HepG2 (cell line): ENCODE data around the gene PLA2G4B. TPM values are rescaled to one million over a fixed set of nuclear protein-coding genes. Genes with fewer than 3 reads are reported as not detected.

ENCODE experiments used
- CBX5 ChIP-seq: sonication (generic); formaldehyde crosslinking; IDR thresholded peaks from 2 replicates; pipeline ENCODE4 v1.4.0; 2020; ENCODE audit warnings: missing genetic modification reagents, borderline replicate concordance
- HBP1 ChIP-seq: IDR thresholded peaks from 2 replicates; pipeline ENCODE4 v1.6.1; 2016; ENCODE audit warnings: low read depth, control low read depth
- HNF4A ChIP-seq: sonication (generic); formaldehyde crosslinking; IDR thresholded peaks from 2 replicates; pipeline ENCODE4 v1.4.0; 2020; ENCODE audit warnings: missing genetic modification reagents
- MTA1 ChIP-seq: sonication (generic); formaldehyde crosslinking; IDR thresholded peaks from 2 replicates; pipeline ENCODE4 v1.4.0; 2020; ENCODE audit warnings: missing genetic modification reagents, mild to moderate bottlenecking, borderline replicate concordance
- MYC ChIP-seq: sonication (generic); formaldehyde crosslinking; IDR thresholded peaks from 2 replicates; pipeline ENCODE4 v1.9.0; 2021; ENCODE audit warnings: missing genetic modification reagents, borderline replicate concordance
- NR2F1 ChIP-seq, 2 experiments: fragments of 450-650 bp in 1 of 2; formaldehyde crosslinking in 1 of 2; IDR thresholded peaks; 2 replicates each; pipeline versions ENCODE4 v1.5.0 to v1.6.1; 2016 to 2020; ENCODE audit warnings: mild to moderate bottlenecking in 1 of 2, missing compliant biosample characterization in 1 of 2, missing genetic modification reagents in 1 of 2, moderate library complexity in 1 of 2
- PATZ1 ChIP-seq: sonication (generic); formaldehyde crosslinking; IDR thresholded peaks from 2 replicates; pipeline ENCODE4 v1.4.0; 2020; ENCODE audit warnings: missing genetic modification reagents
- PBX2 ChIP-seq: IDR thresholded peaks from 2 replicates; pipeline ENCODE4 v1.6.1; 2016; ENCODE audit warnings: control low read depth
- PRDM15 ChIP-seq: sonication (generic); formaldehyde crosslinking; IDR thresholded peaks from 2 replicates; pipeline ENCODE4 v1.4.0; 2020; ENCODE audit warnings: missing genetic modification reagents
- PTBP1 ChIP-seq: fragments of 200-400 bp; formaldehyde crosslinking; IDR thresholded peaks from 2 replicates; pipeline ENCODE4 v1.6.1; 2018; ENCODE audit warnings: low read length, low read depth; ENCODE audit not compliant: poor library complexity, severe bottlenecking
- RARA ChIP-seq: IDR thresholded peaks from 2 replicates; pipeline ENCODE4 v1.6.1; 2016; ENCODE audit warnings: missing genetic modification reagents, missing compliant biosample characterization
- RFX1 ChIP-seq: fragments of 450-650 bp; IDR thresholded peaks from 2 replicates; pipeline ENCODE4 v1.6.1; 2017
- UBTF ChIP-seq: sonication (generic); formaldehyde crosslinking; IDR thresholded peaks from 2 replicates; pipeline ENCODE4 v1.4.0; 2020; ENCODE audit warnings: mild to moderate bottlenecking, missing genetic modification reagents
- ZBTB20 ChIP-seq: sonication (generic); formaldehyde crosslinking; IDR thresholded peaks from 2 replicates; pipeline ENCODE4 v1.8.1; 2023; ENCODE audit warnings: missing genetic modification reagents, low read depth, mild to moderate bottlenecking, borderline replicate concordance
- ZMAT5 ChIP-seq: sonication (generic); formaldehyde crosslinking; IDR thresholded peaks from 2 replicates; pipeline ENCODE4 v1.5.0; 2020; ENCODE audit warnings: mild to moderate bottlenecking, low read depth, missing genetic modification reagents, borderline replicate concordance
- ZMYM4 ChIP-seq: sonication (generic); formaldehyde crosslinking; IDR thresholded peaks from 2 replicates; pipeline ENCODE4 v1.8.1; 2023; ENCODE audit warnings: mild to moderate bottlenecking, missing genetic modification reagents
- ZNF430 ChIP-seq: sonication (generic); formaldehyde crosslinking; IDR thresholded peaks from 2 replicates; pipeline ENCODE4 v1.9.0; 2021; ENCODE audit warnings: mild to moderate bottlenecking, missing genetic modification reagents
- ZNF761 ChIP-seq: sonication (generic); formaldehyde crosslinking; conservative IDR thresholded peaks from 2 replicates; pipeline ENCODE4 v1.4.0; 2020; ENCODE audit warnings: mild to moderate bottlenecking, missing genetic modification reagents
- polyA plus RNA-seq, 8 experiments: library from polyadenylated mRNA; depleted of rRNA in 3 of 8; stranded (reverse) in 7 of 8; unstranded in 1 of 8; fragments of >200 nt; fragmentation: Illumina TruSeq in 4 of 8; extraction: Trizol in 4 of 8; gene quantifications; 2 replicates each; pipeline versions ENCODE4 v1.2.1 to v1.2.3, GENCODE V29; 2011 to 2016; ENCODE audit warnings: low read depth in 4 of 8, missing spikeins in 1 of 8, mixed read lengths in 1 of 8; ENCODE audit not compliant: insufficient read depth in 1 of 8
- total RNA-seq, 5 experiments: library from RNA; depleted of rRNA; stranded (reverse); fragments of >200 nt; fragmentation: Illumina TruSeq; extraction: Trizol; gene quantifications; 2 replicates each; pipeline ENCODE4 v1.2.3, GENCODE V29; 2016; ENCODE audit warnings: low read depth in 1 of 5

Gene PLA2G4B
- total and polyA plus RNA-seq, 2 of the 13 experiments (the other 11 are each of a cell fraction or from before 2014, with no cell fraction given): 5.1 to 8.0 TPM

GRCh38 chr15:41866263-41866703, 27.6 kb downstream of the PLA2G4B start (continued):
- no peak for TF ChIP-seq PRDM15 (CRISPR knock-in tag)
- TF ChIP-seq ZMAT5 (CRISPR knock-in tag): no peak
- TF ChIP-seq HBP1 (CRISPR knock-in tag): no peak
- peak; percentile 61 for TF ChIP-seq UBTF (CRISPR knock-in tag)
- peak; percentile 69 for TF ChIP-seq RFX1
- TF ChIP-seq ZBTB20 (CRISPR knock-in tag): no peak
- TF ChIP-seq PTBP1: no peak
- TF ChIP-seq PATZ1 (CRISPR knock-in tag): 0 out of 2 replicates have a peak, but pooled peaks have one; percentile 31
- TF ChIP-seq ZNF430 (CRISPR knock-in tag): no peak
- 0 out of 2 replicates have a peak, but pooled peaks have one; percentile 27 for TF ChIP-seq ZNF761 (CRISPR knock-in tag)
- TF ChIP-seq MTA1 (CRISPR knock-in tag): 0 out of 2 replicates have a peak, but pooled peaks have one; percentile 49
- TF ChIP-seq CBX5 (CRISPR knock-in tag): no peak
- 0 out of 2 replicates have a peak, but pooled peaks have one; percentile 22 for TF ChIP-seq ZMYM4 (CRISPR knock-in tag)
- peak; percentile 40 to 74; a peak in 3 of 4 replicates for TF ChIP-seq NR2F1 (CRISPR knock-in tag; IDR thresholded peaks at IDR 0.05)
- TF ChIP-seq HNF4A (CRISPR knock-in tag): peak; percentile 78
- no peak for TF ChIP-seq PBX2
- peak; percentile 58; the same call in 1 of the 2 replicates for TF ChIP-seq RARA (CRISPR knock-in tag)
- peak; percentile 19; the same call in 1 of the 2 replicates for TF ChIP-seq MYC
